ENCODE data around the gene NPS. TPM values are rescaled to one million over a fixed set of nuclear protein-coding genes. Genes with fewer than 3 reads are reported as not detected.

Gene NPS
- total RNA-seq, 1 donor from 2014 or later, result not detected

DNA sequence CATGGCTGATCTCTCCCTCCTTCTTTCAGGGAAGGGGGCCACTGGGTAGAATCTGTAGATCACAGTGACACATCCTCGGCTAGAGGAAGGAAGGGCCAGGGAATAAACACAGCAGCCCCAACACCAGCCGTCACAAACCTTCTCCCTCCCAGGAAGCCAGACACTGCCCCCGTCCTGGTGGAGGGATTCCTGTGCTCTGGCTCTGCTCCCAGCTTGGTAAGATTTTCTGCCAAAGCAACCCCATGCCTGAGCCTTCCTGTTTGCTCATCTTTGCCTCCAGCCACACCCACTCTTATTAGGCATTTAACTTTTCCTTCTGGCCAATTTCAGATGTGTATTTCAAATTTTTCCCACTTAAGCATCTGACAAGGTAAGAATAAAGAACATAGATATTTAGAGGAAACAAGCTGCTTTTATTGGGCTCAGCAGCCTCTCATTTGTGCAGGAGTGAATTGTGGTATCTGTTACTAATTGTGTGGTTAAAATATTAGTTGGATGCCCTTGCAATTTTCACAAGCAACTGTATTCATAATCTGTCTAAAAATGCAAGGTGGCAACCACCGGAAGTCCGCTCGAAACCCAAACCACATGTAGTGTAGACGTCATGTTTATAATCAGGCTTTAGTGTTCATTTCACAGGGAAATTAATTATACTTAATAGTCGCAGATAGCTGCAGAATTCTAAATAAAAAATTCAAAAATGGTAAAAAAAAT is 13.2 kb upstream of the NPS start:
- no peak overlapping the region for H3K4me3 Mint-ChIP-seq (ENCODE audit: unreplicated experiment)
- no peaks in the 10 kb centered on the region for H3K36me3 Mint-ChIP-seq (ENCODE audit: low read depth)
- no peak for DNase-seq (ENCODE audit: low spot score)
- no peaks in the 10 kb centered on the region for H3K4me1 Mint-ChIP-seq (ENCODE audit: low read depth)
- TF ChIP-seq, protein P1, sequence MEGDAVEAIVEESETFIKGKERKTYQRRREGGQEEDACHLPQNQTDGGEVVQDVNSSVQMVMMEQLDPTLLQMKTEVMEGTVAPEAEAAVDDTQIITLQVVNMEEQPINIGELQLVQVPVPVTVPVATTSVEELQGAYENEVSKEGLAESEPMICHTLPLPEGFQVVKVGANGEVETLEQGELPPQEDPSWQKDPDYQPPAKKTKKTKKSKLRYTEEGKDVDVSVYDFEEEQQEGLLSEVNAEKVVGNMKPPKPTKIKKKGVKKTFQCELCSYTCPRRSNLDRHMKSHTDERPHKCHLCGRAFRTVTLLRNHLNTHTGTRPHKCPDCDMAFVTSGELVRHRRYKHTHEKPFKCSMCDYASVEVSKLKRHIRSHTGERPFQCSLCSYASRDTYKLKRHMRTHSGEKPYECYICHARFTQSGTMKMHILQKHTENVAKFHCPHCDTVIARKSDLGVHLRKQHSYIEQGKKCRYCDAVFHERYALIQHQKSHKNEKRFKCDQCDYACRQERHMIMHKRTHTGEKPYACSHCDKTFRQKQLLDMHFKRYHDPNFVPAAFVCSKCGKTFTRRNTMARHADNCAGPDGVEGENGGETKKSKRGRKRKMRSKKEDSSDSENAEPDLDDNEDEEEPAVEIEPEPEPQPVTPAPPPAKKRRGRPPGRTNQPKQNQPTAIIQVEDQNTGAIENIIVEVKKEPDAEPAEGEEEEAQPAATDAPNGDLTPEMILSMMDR (IDR thresholded peaks at IDR 0.05), result no peak
- no peaks in the 10 kb centered on the region for H3K9me3 Mint-ChIP-seq (ENCODE audit: low read depth)
- no peak overlapping the region for H3K27ac Mint-ChIP-seq (ENCODE audit: unreplicated experiment)
- H3K27me3 Mint-ChIP-seq (ENCODE audit: low read depth), result no peaks in the 10 kb centered on the region

GRCh38 chr10:127536972-127537760 is 11.9 kb upstream of the NPS start:
- DNase-seq (ENCODE audit: low spot score), result no peak
- TF ChIP-seq, protein P1 (IDR thresholded peaks at IDR 0.05), result no peak
- H3K4me1 Mint-ChIP-seq (ENCODE audit: low read depth), result no peaks in the 10 kb centered on the region
- H3K4me3 Mint-ChIP-seq (ENCODE audit: unreplicated experiment), result no peak overlapping the region
- H3K36me3 Mint-ChIP-seq (ENCODE audit: low read depth), result no peaks in the 10 kb centered on the region
- H3K27me3 Mint-ChIP-seq (ENCODE audit: low read depth), result no peaks in the 10 kb centered on the region
- H3K9me3 Mint-ChIP-seq (ENCODE audit: low read depth), result no peaks in the 10 kb centered on the region
- H3K27ac Mint-ChIP-seq (ENCODE audit: unreplicated experiment), result no peak overlapping the region

- no peak for DNase-seq (ENCODE audit: low spot score)
- no peaks in the 10 kb centered on the region for H3K27me3 Mint-ChIP-seq (ENCODE audit: low read depth)
- no peak overlapping the region for H3K27ac Mint-ChIP-seq (ENCODE audit: unreplicated experiment)
- no peaks in the 10 kb centered on the region for H3K4me1 Mint-ChIP-seq (ENCODE audit: low read depth)
- TF ChIP-seq, protein P1 (IDR thresholded peaks at IDR 0.05), result no peak
- no peaks in the 10 kb centered on the region for H3K36me3 Mint-ChIP-seq (ENCODE audit: low read depth)
- H3K4me3 Mint-ChIP-seq (ENCODE audit: unreplicated experiment), result no peak overlapping the region
- no peaks in the 10 kb centered on the region for H3K9me3 Mint-ChIP-seq (ENCODE audit: low read depth)
These were observed 11.2 kb upstream of the NPS start for GRCh38 chr10:127537924-127538323.

DNA sequence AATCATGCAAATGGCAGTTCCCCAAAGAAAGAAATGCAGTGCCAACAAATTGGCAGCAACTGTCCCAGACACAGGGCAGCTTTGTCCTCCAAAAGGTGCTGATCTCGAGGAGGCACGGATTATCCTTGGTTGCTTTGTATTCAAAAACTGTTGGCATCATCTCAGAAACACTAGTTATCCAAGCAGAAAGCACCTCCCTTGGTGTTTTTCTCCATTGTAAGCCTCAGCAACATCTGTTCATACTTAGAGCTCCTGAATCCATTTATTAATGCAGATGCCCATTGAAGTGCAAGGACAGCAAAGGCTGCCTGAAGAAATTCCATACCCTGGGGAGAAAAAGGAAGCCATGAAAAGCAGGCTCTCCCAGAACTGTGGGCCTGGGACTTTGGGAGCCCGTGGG is 1.1 kb upstream of the NPS start:
- H3K27ac Mint-ChIP-seq (ENCODE audit: unreplicated experiment), result no peak overlapping the region
- peaks cover 31% of the 10 kb centered on the region for H3K9me3 Mint-ChIP-seq (ENCODE audit: low read depth)
- DNase-seq (ENCODE audit: low spot score), result no peak
- peaks cover 3% of the 10 kb centered on the region for H3K36me3 Mint-ChIP-seq (ENCODE audit: low read depth)
- TF ChIP-seq, protein P1 (IDR thresholded peaks at IDR 0.05), result no peak
- peaks cover 13% of the 10 kb centered on the region for H3K4me1 Mint-ChIP-seq (ENCODE audit: low read depth)
- no peak overlapping the region for H3K4me3 Mint-ChIP-seq (ENCODE audit: unreplicated experiment)
- peaks cover 5% of the 10 kb centered on the region for H3K27me3 Mint-ChIP-seq (ENCODE audit: low read depth)

DNA sequence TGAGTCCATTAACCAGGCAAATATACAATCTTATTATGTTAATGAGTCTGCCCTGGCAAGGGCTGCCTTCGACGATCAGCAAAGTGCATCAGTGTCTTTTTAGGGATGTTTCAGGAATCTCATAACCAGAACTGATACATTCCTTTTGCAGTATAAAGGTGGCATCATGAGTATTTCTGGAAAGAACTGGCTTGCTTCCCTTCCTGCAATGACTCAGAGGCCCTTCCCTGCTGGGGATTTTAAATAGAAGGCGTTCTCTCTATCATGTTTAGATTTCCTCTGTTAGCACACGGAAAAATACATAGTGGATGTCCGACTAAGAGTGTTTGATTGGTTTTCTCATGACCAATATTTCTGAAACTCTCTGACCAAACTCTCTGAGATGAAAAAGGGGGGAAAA is 1.8 kb downstream of the NPS start:
- peaks cover 13% of the 10 kb centered on the region for H3K4me1 Mint-ChIP-seq (ENCODE audit: low read depth)
- TF ChIP-seq, protein P1 (IDR thresholded peaks at IDR 0.05), result no peak
- no peak for DNase-seq (ENCODE audit: low spot score)
- no peak overlapping the region for H3K4me3 Mint-ChIP-seq (ENCODE audit: unreplicated experiment)
- H3K27me3 Mint-ChIP-seq (ENCODE audit: low read depth), result peaks cover 12% of the 10 kb centered on the region
- peaks cover 8% of the 10 kb centered on the region for H3K9me3 Mint-ChIP-seq (ENCODE audit: low read depth)
- H3K27ac Mint-ChIP-seq (ENCODE audit: unreplicated experiment), result no peak overlapping the region
- no peaks in the 10 kb centered on the region for H3K36me3 Mint-ChIP-seq (ENCODE audit: low read depth)
